Activated B cell treated with CpG ODN at 0.5 μM for 24 hours (primary cell): Measurements from ENCODE around the gene ANAPC2. TPM values are rescaled to one million over a fixed set of nuclear protein-coding genes. Genes with fewer than 3 reads are reported as not detected.

ENCODE experiments used
- ATAC-seq: fragments of 200-7000 bp; cut with Tn5 transposase; one replicate; pipeline ENCODE4 v1.10.0; 2021; ENCODE audit warnings: low read depth, mild to moderate bottlenecking, moderate library complexity
- CTCF ChIA-PET: fragments of 350-600 bp; sonication (Branson Sonifier 250); formaldehyde crosslinking; loops from one replicate; lab custom pipeline; 2021; ENCODE audit warnings: antibody characterized with exemption; lab: Charles Lee
- POLR2A ChIA-PET: fragments of 350-600 bp; sonication (Branson Sonifier 250); formaldehyde crosslinking; loops from one replicate; lab custom pipeline; 2021; ENCODE audit warnings: antibody characterized with exemption; lab: Charles Lee
- DNase-seq: peaks from one replicate; pipeline ENCODE4 v3.0.0; 2022
- H3K27ac Mint-ChIP-seq: one replicate; pipeline ENCODE4 v1.8.0; 2020; ENCODE audit warnings: mixed read lengths
- H3K27me3 Mint-ChIP-seq: one replicate; pipeline ENCODE4 v1.8.0; 2021; ENCODE audit warnings: mixed read lengths
- H3K36me3 Mint-ChIP-seq: one replicate; pipeline ENCODE4 v1.8.0; 2021; ENCODE audit warnings: low read depth, mixed read lengths
- H3K4me1 Mint-ChIP-seq: one replicate; pipeline ENCODE4 v1.8.0; 2021; ENCODE audit warnings: mixed read lengths
- H3K4me3 Mint-ChIP-seq: one replicate; pipeline ENCODE4 v1.8.0; 2020; ENCODE audit warnings: mild to moderate bottlenecking, mixed read lengths
- H3K9me3 Mint-ChIP-seq: one replicate; pipeline ENCODE4 v1.8.0; 2020; ENCODE audit warnings: mixed read lengths
- intact Hi-C: fragments of 100-400 bp; cut with micrococcal nuclease; formaldehyde crosslinking; loops from one replicate; pipeline ENCODE4 v1.15.1; 2024
- total RNA-seq: library from RNA; stranded (reverse); gene quantifications from 2 replicates; pipeline ENCODE4 v1.2.3, GENCODE V29; 2022
- TF ChIP-seq, protein P1 (sequence below): fragments of 200-600 bp; IDR thresholded peaks from one replicate; pipeline ENCODE4 v1.8.0; 2022; ENCODE audit warnings: antibody characterized with exemption, mild to moderate bottlenecking

ANAPC2 gene
- total RNA-seq, 1 donor from 2014 or later: 93.9 TPM

DNA sequence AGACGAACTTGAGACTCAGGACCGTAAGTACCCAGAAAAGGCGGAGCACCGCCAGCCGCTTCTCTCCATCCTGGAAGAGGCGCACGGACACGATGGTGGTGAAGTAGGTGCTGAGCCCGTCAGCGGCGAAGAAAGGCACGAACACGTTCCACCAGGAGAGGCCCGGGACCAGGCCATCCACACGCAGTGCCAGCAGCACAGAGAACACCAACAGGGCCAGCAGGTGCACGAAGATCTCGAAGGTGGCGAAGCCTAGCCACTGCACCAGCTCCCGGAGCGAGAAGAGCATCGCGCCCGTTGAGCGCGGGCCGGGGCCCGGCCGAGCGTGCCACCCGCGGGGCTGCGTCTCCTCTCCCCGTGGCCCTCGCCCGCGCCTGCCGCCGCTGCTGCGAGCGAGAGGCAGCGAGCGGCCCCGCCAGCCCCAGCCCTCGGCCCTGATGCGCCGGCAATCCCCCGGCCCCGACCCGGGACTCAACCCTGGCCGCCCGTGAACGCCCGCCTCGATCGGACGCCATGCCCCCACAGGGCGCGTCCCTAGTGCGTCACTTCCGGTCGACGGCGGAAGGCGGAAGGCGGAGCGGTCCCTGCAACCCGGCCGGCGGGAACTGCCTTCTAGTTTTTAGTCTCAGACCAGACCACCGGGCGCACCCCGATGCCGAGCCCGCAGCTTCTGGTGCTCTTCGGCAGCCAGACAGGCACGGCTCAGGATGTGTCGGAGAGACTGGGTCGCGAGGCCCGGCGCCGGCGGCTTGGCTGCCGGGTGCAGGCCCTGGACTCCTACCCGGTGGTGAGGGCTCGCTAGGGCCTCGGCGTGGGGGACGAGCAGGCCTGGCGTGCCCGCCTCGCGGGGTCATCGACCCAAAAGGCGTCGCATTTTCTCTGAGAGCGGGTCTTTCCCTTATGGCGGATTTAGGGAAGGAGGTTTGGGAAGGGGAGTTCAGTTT lies 17.0 kb upstream of the ANAPC2 start, which contains the start of the genes NDOR1 and TMEM203:
NDOR1 (plus strand) TSS at position 575 of the 944 bp plus-strand sequence; CDS start at position 653, 78 bp downstream.
TMEM203 (minus strand) TSS at position 523 of the 944 bp plus-strand sequence; CDS start at position 289, 234 bp downstream.
- TF ChIP-seq, protein P1, sequence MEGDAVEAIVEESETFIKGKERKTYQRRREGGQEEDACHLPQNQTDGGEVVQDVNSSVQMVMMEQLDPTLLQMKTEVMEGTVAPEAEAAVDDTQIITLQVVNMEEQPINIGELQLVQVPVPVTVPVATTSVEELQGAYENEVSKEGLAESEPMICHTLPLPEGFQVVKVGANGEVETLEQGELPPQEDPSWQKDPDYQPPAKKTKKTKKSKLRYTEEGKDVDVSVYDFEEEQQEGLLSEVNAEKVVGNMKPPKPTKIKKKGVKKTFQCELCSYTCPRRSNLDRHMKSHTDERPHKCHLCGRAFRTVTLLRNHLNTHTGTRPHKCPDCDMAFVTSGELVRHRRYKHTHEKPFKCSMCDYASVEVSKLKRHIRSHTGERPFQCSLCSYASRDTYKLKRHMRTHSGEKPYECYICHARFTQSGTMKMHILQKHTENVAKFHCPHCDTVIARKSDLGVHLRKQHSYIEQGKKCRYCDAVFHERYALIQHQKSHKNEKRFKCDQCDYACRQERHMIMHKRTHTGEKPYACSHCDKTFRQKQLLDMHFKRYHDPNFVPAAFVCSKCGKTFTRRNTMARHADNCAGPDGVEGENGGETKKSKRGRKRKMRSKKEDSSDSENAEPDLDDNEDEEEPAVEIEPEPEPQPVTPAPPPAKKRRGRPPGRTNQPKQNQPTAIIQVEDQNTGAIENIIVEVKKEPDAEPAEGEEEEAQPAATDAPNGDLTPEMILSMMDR: no peak
- CTCF ChIA-PET: interaction anchor here (1.1 to 1.8 kb wide), 3 partner anchors 17 to 31 kb away, joined by 3 to 5 read pairs (median 4); partner anchors contain the start of genes ANAPC2, RNF224 and SSNA1
- intact Hi-C loops: loop anchor here (1.0 kb wide), 3 partner anchors 17 to 36 kb away; partner anchors contain the start of genes ANAPC2, SSNA1 and TUBB4B

GRCh38 chr9:137204731-137205125 lies 16.4 kb upstream of the ANAPC2 start:
- Mint-ChIP-seq H3K4me3 (peak overlapping the region; percentile 92), H3K27ac (peak overlapping the region; percentile 90), H3K36me3 (peaks cover 24% of the 10 kb centered on the region), H3K4me1 (peaks cover 54% of the 10 kb centered on the region), H3K27me3 (no peaks in the 10 kb centered on the region), H3K9me3 (no peaks in the 10 kb centered on the region)
- ChIA-PET POLR2A (interaction anchor here (0.6 to 5.3 kb wide), 9 partner anchors 15 to 118 kb away, joined by 3 to 46 read pairs (median 5); partner anchors contain the start of genes MAN1B1, RNF208, RNF224 and SSNA1), CTCF (interaction anchor here (1.3 to 1.8 kb wide), 2 partner anchors 16 to 22 kb away, joined by 4 to 5 read pairs; partner anchors contain the start of genes ANAPC2, RNF224 and SSNA1)
- ATAC-seq: no peak
- no peak for DNase-seq
- intact Hi-C loops: loop anchor here (1.0 kb wide), 3 partner anchors 16 to 37 kb away; partner anchors contain the start of genes ANAPC2, SSNA1 and TUBB4B
- TF ChIP-seq, protein P1: no peak

More for the DNA sequence above, 17.0 kb upstream of the ANAPC2 start, which contains the start of the genes NDOR1 and TMEM203:
- H3K27me3 Mint-ChIP-seq: no peaks in the 10 kb centered on the region
- H3K4me1 Mint-ChIP-seq: peaks cover 54% of the 10 kb centered on the region
- POLR2A ChIA-PET: interaction anchor here (0.6 to 5.3 kb wide), 12 partner anchors 11 to 119 kb away, joined by 3 to 46 read pairs (median 4); partner anchors contain the start of genes MAN1B1, RNF208, RNF224 and SSNA1
- peak; percentile 96 for DNase-seq
- peak within 1 kb of the TSS; percentile 90 for H3K27ac Mint-ChIP-seq
- peak; percentile 41 for ATAC-seq
- H3K4me3 Mint-ChIP-seq: peak within 1 kb of the TSS; percentile 92
- peaks cover 26% of the 10 kb centered on the region for H3K36me3 Mint-ChIP-seq
- no peaks in the 10 kb centered on the region for H3K9me3 Mint-ChIP-seq

GRCh38 chr9:137202966-137203365 lies 14.6 kb upstream of the ANAPC2 start:
- TF ChIP-seq, protein P1: no peak
- Mint-ChIP-seq H3K27me3 (no peaks in the 10 kb centered on the region), H3K36me3 (peaks cover 15% of the 10 kb centered on the region), H3K4me1 (peaks cover 60% of the 10 kb centered on the region), H3K27ac (no peak overlapping the region), H3K9me3 (no peaks in the 10 kb centered on the region), H3K4me3 (no peak overlapping the region)
- ATAC-seq (no peak), DNase-seq (no peak)
- POLR2A ChIA-PET: interaction anchor here (0.7 to 3.8 kb wide), 4 partner anchors 14 to 75 kb away, joined by 5 to 53 read pairs (median 28); partner anchors contain the start of genes ANAPC2, RNF208 and SSNA1
- intact Hi-C loops: no loop called here
- CTCF ChIA-PET: interaction anchor here (2.6 kb wide), 1 partner anchor 14 kb away, joined by 10 read pairs; the partner anchor contains the start of genes ANAPC2 and SSNA1

DNA sequence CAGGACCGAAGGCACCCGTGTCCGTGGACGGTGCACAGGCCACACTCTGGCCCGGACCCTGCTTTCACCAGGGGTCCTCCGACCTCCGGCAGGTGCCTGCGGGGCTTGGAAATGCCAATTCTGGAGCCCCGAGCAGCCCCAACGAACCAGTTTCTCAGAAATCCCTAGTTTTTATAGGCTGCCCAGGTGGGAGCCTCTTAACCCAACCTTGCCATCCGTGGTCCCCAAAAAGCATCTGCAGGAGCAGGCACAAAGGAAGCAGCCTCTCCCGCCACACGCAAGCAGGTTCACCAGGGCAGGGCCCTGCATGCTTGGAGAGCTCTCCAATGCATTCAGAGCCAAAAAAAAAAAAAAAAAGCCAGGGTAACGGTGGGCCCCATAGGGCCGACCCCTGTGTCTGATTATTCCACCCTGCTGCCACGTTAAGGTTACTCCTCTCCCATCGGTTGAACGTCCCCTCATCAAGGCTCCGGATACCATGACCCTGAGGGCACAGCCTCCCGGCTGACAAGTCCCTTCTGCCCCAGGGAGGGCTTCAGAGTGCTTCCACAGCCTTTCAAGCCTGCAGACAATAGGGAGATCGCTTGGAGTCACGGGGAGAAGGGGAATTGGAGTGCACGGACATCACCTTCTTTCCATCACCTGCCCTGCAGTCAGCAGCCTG lies 13.0 kb upstream of the ANAPC2 start:
- H3K27ac Mint-ChIP-seq: peak overlapping the region; percentile 79
- TF ChIP-seq, protein P1: no peak
- H3K36me3 Mint-ChIP-seq: peaks cover 8% of the 10 kb centered on the region
- H3K4me3 Mint-ChIP-seq: peak overlapping the region; percentile 83
- CTCF ChIA-PET: interaction anchor here (0.9 to 2.6 kb wide), 3 partner anchors 13 to 50 kb away, joined by 3 to 10 read pairs (median 4); partner anchors contain the start of genes ANAPC2 and SSNA1
- DNase-seq (no peak), ATAC-seq (no peak)
- no peaks in the 10 kb centered on the region for H3K9me3 Mint-ChIP-seq
- intact Hi-C loops: loop anchor here (2.0 kb wide), 2 partner anchors 73 to 83 kb away; no protein-coding TSS in a partner anchor
- POLR2A ChIA-PET: interaction anchor here (0.5 to 3.8 kb wide), 21 partner anchors 7 to 460 kb away, joined by 3 to 53 read pairs (median 4); partner anchors contain the start of genes ANAPC2, MAN1B1, RNF208 and SAPCD2
- no peaks in the 10 kb centered on the region for H3K27me3 Mint-ChIP-seq
- H3K4me1 Mint-ChIP-seq: peaks cover 47% of the 10 kb centered on the region
